Sigmoid colon (tissue), 3 donors: Measurements from ENCODE around the gene HDGFL2.

Experiments used
- POLR2A ChIP-seq, 2 donors: fragments of 450-650 bp; IDR thresholded peaks; one replicate each; pipeline ENCODE4 v1.6.1; 2016; ENCODE audit warnings: antibody characterized with exemption in 2 of 2, mild to moderate bottlenecking in 2 of 2, moderate library complexity in 2 of 2
- TF ChIP-seq, protein P1 (sequence below), 4 experiments: fragments of 450-650 bp in 3 of 4; fragments of 200-600 bp in 1 of 4; IDR thresholded peaks; one replicate each; pipeline ENCODE4 v1.5.1; 2016 to 2019; ENCODE audit warnings: antibody characterized with exemption in 4 of 4, mild to moderate bottlenecking in 3 of 4, moderate library complexity in 2 of 4

DNA sequence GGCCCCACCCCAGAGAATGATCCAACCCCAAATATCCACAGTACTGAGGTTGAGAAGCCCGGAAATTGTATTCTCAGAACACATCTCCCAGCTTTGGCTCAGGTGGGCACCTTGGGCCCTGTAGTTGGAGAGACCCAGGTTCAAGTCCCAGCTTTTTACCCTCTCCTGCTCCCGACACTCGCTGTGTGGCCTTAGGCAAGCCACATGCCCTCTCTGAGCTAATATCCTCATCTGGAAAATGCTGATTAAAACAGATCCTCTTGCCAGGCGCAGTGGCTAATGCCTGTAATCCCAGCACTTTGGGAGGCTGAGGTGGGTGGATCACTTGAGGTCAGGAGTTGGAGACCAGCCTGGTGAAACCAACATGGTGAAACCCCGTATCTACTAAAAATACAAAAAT is 43.6 kb downstream of the HDGFL2 start:
- TF ChIP-seq, protein P1, sequence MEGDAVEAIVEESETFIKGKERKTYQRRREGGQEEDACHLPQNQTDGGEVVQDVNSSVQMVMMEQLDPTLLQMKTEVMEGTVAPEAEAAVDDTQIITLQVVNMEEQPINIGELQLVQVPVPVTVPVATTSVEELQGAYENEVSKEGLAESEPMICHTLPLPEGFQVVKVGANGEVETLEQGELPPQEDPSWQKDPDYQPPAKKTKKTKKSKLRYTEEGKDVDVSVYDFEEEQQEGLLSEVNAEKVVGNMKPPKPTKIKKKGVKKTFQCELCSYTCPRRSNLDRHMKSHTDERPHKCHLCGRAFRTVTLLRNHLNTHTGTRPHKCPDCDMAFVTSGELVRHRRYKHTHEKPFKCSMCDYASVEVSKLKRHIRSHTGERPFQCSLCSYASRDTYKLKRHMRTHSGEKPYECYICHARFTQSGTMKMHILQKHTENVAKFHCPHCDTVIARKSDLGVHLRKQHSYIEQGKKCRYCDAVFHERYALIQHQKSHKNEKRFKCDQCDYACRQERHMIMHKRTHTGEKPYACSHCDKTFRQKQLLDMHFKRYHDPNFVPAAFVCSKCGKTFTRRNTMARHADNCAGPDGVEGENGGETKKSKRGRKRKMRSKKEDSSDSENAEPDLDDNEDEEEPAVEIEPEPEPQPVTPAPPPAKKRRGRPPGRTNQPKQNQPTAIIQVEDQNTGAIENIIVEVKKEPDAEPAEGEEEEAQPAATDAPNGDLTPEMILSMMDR (IDR thresholded peaks at IDR 0.05): no peak
- TF ChIP-seq POLR2A (IDR thresholded peaks at IDR 0.05): no peak
